B cell (primary cell): ENCODE results near the gene NRL. TPM values are rescaled to one million over a fixed set of nuclear protein-coding genes. Genes with fewer than 3 reads are reported as not detected.

Experiments used
- ATAC-seq: fragments of 200-7000 bp; cut with Tn5 transposase; one replicate; pipeline ENCODE4 v1.10.0; 2021; ENCODE audit warnings: low read depth, mild to moderate bottlenecking, moderate number of reproducible peaks, moderate library complexity
- CTCF ChIA-PET: fragments of 350-600 bp; sonication (Branson Sonifier 250); formaldehyde crosslinking; loops from one replicate; lab custom pipeline; 2021; ENCODE audit warnings: antibody characterized with exemption, inconsistent platforms; lab: Charles Lee
- POLR2A ChIA-PET: fragments of 350-600 bp; sonication (Branson Sonifier 250); formaldehyde crosslinking; loops from one replicate; lab custom pipeline; 2021; ENCODE audit warnings: antibody characterized with exemption; lab: Charles Lee
- DNase-seq: peaks from one replicate; pipeline ENCODE4 v3.0.0; 2013
- H2AFZ ChIP-seq: 2 replicates; pipeline ENCODE4 v1.6.1; 2012; ENCODE audit warnings: mild to moderate bottlenecking, low read depth, low read length; ENCODE audit not compliant: insufficient read depth, poor library complexity, severe bottlenecking
- H3K27ac ChIP-seq, 2 donors: 1 replicate in 1 of 2; 2 replicates in 1 of 2; pipeline ENCODE4 v1.5.1; 2012 to 2013; ENCODE audit warnings: low read length in 2 of 2, mild to moderate bottlenecking in 2 of 2, moderate library complexity in 1 of 2
- H3K27me3 ChIP-seq, 4 experiments: fragments of 200-600 bp in 1 of 4; sonication (generic) in 1 of 4; replicated peaks in 1 of 4; 1 replicate in 2 of 4; 2 replicates in 2 of 4; pipeline versions ENCODE4 v1.6.1 to v1.7.0; 2013 to 2016; ENCODE audit warnings: low read length in 3 of 4, mild to moderate bottlenecking in 2 of 4, mixed read lengths in 1 of 4, moderate library complexity in 1 of 4; ENCODE audit not compliant: insufficient read depth in 4 of 4, control insufficient read depth in 3 of 4; ENCODE audit errors: control extremely low read depth in 1 of 4
- H3K36me3 ChIP-seq, 2 experiments: replicated peaks in 1 of 2; 1 replicate in 1 of 2; 2 replicates in 1 of 2; pipeline versions ENCODE4 v1.6.1 to v1.7.1; 2013; ENCODE audit warnings: low read length in 1 of 2; ENCODE audit not compliant: insufficient read depth in 2 of 2, control insufficient read depth in 1 of 2; ENCODE audit errors: control extremely low read depth in 1 of 2, extremely low read depth in 1 of 2
- H3K4me1 ChIP-seq, 2 donors: fragments of 200-600 bp in 1 of 2; sonication (generic) in 1 of 2; 1 replicate in 1 of 2; 2 replicates in 1 of 2; pipeline versions ENCODE4 v1.5.1 to v1.6.1; 2013 to 2017; ENCODE audit warnings: low read length in 2 of 2; ENCODE audit not compliant: control insufficient read depth in 2 of 2, insufficient read depth in 2 of 2
- H3K4me2 ChIP-seq: replicated peaks from 2 replicates; pipeline ENCODE3; 2012; ENCODE audit warnings: mild to moderate bottlenecking, low read depth, low read length; ENCODE audit not compliant: poor library complexity, severe bottlenecking
- H3K4me3 ChIP-seq, 5 experiments: fragments of 200-600 bp in 1 of 5; sonication (generic) in 1 of 5; 1 replicate in 3 of 5; 2 replicates in 2 of 5; pipeline versions ENCODE4 v1.5.1 to v1.7.0; 2011 to 2016; ENCODE audit warnings: low read length in 4 of 5, mild to moderate bottlenecking in 4 of 5, low read depth in 2 of 5, control low read depth in 1 of 5, moderate library complexity in 1 of 5; ENCODE audit not compliant: insufficient read depth in 1 of 5; ENCODE audit errors: control extremely low read depth in 1 of 5, extremely low read depth in 1 of 5
- H3K79me2 ChIP-seq: fragments of 200-600 bp; sonication (generic); one replicate; pipeline ENCODE4 v1.6.0; 2016; ENCODE audit warnings: low read length; ENCODE audit not compliant: control insufficient read depth, insufficient read depth
- H3K9ac ChIP-seq: fragments of 200-600 bp; sonication (generic); 2 replicates; pipeline ENCODE4 v1.6.1; 2017; ENCODE audit warnings: mild to moderate bottlenecking, low read length, moderate library complexity
- H3K9me3 ChIP-seq, 3 donors: one replicate each; pipeline versions ENCODE4 v1.6.1 to v1.7.1; 2013; ENCODE audit warnings: low read length in 2 of 3; ENCODE audit not compliant: control insufficient read depth in 2 of 3, insufficient read depth in 1 of 3; ENCODE audit errors: control extremely low read depth in 1 of 3
- H4K20me1 ChIP-seq: 2 replicates; pipeline ENCODE4 v1.6.0; 2012; ENCODE audit warnings: mild to moderate bottlenecking, low read length; ENCODE audit not compliant: insufficient read depth, control insufficient read depth, poor library complexity, severe bottlenecking
- H3K27ac Mint-ChIP-seq: one replicate; pipeline ENCODE4 v1.8.0; 2021; ENCODE audit warnings: mixed read lengths
- H3K27me3 Mint-ChIP-seq: one replicate; pipeline ENCODE4 v1.8.0; 2021; ENCODE audit warnings: mixed read lengths
- H3K4me1 Mint-ChIP-seq: one replicate; pipeline ENCODE4 v1.8.0; 2021; ENCODE audit warnings: mixed read lengths
- H3K4me3 Mint-ChIP-seq: one replicate; pipeline ENCODE4 v1.8.0; 2021; ENCODE audit warnings: mixed read lengths
- H3K9me3 Mint-ChIP-seq: one replicate; pipeline ENCODE4 v1.8.0; 2022; ENCODE audit warnings: mixed read lengths; ENCODE audit not compliant: insufficient read depth
- CTCF ChIP-seq: fragments of 200-600 bp; IDR thresholded peaks from one replicate; pipeline ENCODE4 v1.8.0; 2022; ENCODE audit warnings: antibody characterized with exemption, mild to moderate bottlenecking
- EZH2 ChIP-seq: IDR thresholded peaks from 2 replicates; pipeline ENCODE4 v1.6.1; 2012; ENCODE audit warnings: borderline replicate concordance, low read depth, mild to moderate bottlenecking, moderate library complexity, low read length; ENCODE audit not compliant: insufficient read depth, poor library complexity, severe bottlenecking
- WGBS: methylation state at CpG from one replicate; pipeline ENCODE4 v1.1.5; 2013; ENCODE audit warnings: missing lambda C conversion rate; ENCODE audit not compliant: insufficient coverage; 5-methylcytosine and 5-hydroxymethylcytosine counted together
- intact Hi-C: fragments of 100-400 bp; cut with micrococcal nuclease; formaldehyde crosslinking; loops from one replicate; pipeline ENCODE4 v1.10.0; 2022
- polyA plus RNA-seq: library from polyadenylated mRNA; depleted of rRNA; stranded (reverse); fragments of >200 nt; gene quantifications from 2 replicates; pipeline ENCODE4 v1.2.3, GENCODE V29; 2012
- total RNA-seq, 2 donors: library from RNA; stranded (reverse); fragments of 120-200 nt in 1 of 2; gene quantifications; 1 replicate in 1 of 2; 2 replicates in 1 of 2; pipeline versions ENCODE4 v1.2.3 to v1.2.4, GENCODE V29; 2013 to 2022

NRL gene
- total and polyA plus RNA-seq, 2 donors (not counting 1 experiment from before 2014, with no cell fraction given), result 7.0 to 8.8 TPM

DNA sequence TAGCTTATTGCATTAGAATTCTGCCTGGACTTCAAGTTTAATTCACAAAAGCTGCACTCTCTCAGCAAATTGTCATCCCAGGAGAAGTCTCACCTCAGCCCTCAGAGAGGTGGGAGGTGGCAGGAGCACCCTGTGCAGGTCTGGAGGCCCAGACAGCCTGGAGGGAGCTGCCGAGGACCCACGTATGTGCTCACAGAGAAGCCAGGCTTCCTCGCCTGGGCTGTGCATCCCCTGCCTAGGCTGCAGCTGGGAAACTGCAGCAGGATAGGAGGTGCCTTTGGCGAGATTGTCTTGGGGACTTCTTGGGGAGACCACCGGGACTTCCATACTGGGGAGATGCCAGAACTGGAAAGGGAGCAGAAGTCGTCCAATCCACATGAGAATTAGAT, 34.6 kb downstream of the NRL start:
- ChIA-PET POLR2A (interaction anchor here (0.6 to 2.6 kb wide), 9 partner anchors 14 to 234 kb away, joined by 3 to 22 read pairs (median 5); partner anchors contain the start of genes CARMIL3, DCAF11, NRL and PCK2), CTCF (interaction anchor here (0.6 to 8.0 kb wide), 11 partner anchors 8 to 253 kb away, joined by 3 to 96 read pairs (median 3); partner anchors contain the start of genes CIDEB and PCK2)
- H4K20me1 ChIP-seq, result no peaks in the 10 kb centered on the region
- H3K9me3 Mint-ChIP-seq, result no peaks in the 10 kb centered on the region
- no peak overlapping the region for H3K4me3 ChIP-seq
- H3K27ac Mint-ChIP-seq, result no peak overlapping the region
- H3K4me1 ChIP-seq, result peaks cover 29 to 34% of the 10 kb centered on the region in 2 donors
- H3K4me2 ChIP-seq, result peak overlapping the region; percentile 92
- H3K9me3 ChIP-seq, result no peaks in the 10 kb centered on the region
- H3K36me3 ChIP-seq, result no peaks in the 10 kb centered on the region
- no peaks in the 10 kb centered on the region for H3K27me3 ChIP-seq
- H3K79me2 ChIP-seq, result peaks cover 9% of the 10 kb centered on the region
- intact Hi-C loops, result loop anchor here (2.0 kb wide), 1 partner anchor 57 kb away; the partner anchor contains the start of gene PSME1
- H3K4me1 Mint-ChIP-seq, result peaks cover 38% of the 10 kb centered on the region
- ATAC-seq (no peak), DNase-seq (no peak)
- 44% methylated on average over 4 of the region's 6 CpGs for WGBS
- H2AFZ ChIP-seq, result no peak overlapping the region
- H3K4me3 Mint-ChIP-seq, result peak overlapping the region; percentile 86
- no peak for TF ChIP-seq CTCF
- no peak for TF ChIP-seq EZH2
- H3K9ac ChIP-seq, result no peak overlapping the region
- no peaks in the 10 kb centered on the region for H3K27me3 Mint-ChIP-seq
- no peak overlapping the region for H3K27ac ChIP-seq

- Mint-ChIP-seq H3K27me3 (no peaks in the 10 kb centered on the region), H3K9me3 (no peaks in the 10 kb centered on the region), H3K4me1 (peaks cover 43% of the 10 kb centered on the region), H3K27ac (no peak overlapping the region), H3K4me3 (peak overlapping the region; percentile 86)
- TF ChIP-seq EZH2, result no peak
- no peak for TF ChIP-seq CTCF
- H3K27ac ChIP-seq, result no peak overlapping the region
- no peaks in the 10 kb centered on the region for H3K36me3 ChIP-seq
- DNase-seq (no peak), ATAC-seq (no peak)
- no peaks in the 10 kb centered on the region for H3K9me3 ChIP-seq
- peaks cover 9% of the 10 kb centered on the region for H3K79me2 ChIP-seq
- peak overlapping the region; percentile 92 for H3K4me2 ChIP-seq
- ChIA-PET CTCF (interaction anchor here (1.0 to 8.0 kb wide), 7 partner anchors 8 to 254 kb away, joined by 3 to 96 read pairs (median 5); partner anchors contain the start of gene PCK2), POLR2A (interaction anchor here (0.6 to 2.6 kb wide), 5 partner anchors 22 to 234 kb away, joined by 3 to 6 read pairs (median 3); partner anchors contain the start of genes CARMIL3, DCAF11, NRL and TM9SF1)
- intact Hi-C loops, result loop anchor here (2.0 kb wide), 1 partner anchor 57 kb away; the partner anchor contains the start of gene PSME1
- no peaks in the 10 kb centered on the region for H4K20me1 ChIP-seq
- H3K9ac ChIP-seq, result no peak overlapping the region
- H2AFZ ChIP-seq, result no peak overlapping the region
- no peak overlapping the region for H3K4me3 ChIP-seq
- H3K27me3 ChIP-seq, result no peaks in the 10 kb centered on the region
- peaks cover 31 to 38% of the 10 kb centered on the region in 2 donors for H3K4me1 ChIP-seq
- 98% methylated on average over 4 of the region's 9 CpGs for WGBS
Measured at GRCh38 chr14:24079491-24080141, 35.1 kb downstream of the NRL start.
